GM21367 (cell line): ENCODE data around the gene AXL.
"Not testable (repeated sequence)": the region's sequence is repeated elsewhere in the genome, so short reads cannot be mapped to it uniquely, and the experiment has no call there.

Experiments
- ATAC-seq: cut with Tn5 transposase; IDR thresholded peaks from one replicate; pipeline ENCODE4 v1.9.1; 2021; ENCODE audit not compliant: unreplicated experiment

AXL gene

GRCh38 chr19:41206456-41206855, 12.6 kb upstream of the AXL start:
- no peak for ATAC-seq

- ATAC-seq, result no peak
These were observed 11.9 kb upstream of the AXL start for GRCh38 chr19:41206926-41207750.

- ATAC-seq, result no peak
These were observed 4.9 kb upstream of the AXL start for GRCh38 chr19:41214161-41214560.

- ATAC-seq, result no peak
These were observed 1.3 kb upstream of the AXL start for GRCh38 chr19:41217741-41218140.

GRCh38 chr19:41218249-41218614, 791 bp upstream of the AXL start:
- no peak for ATAC-seq

GRCh38 chr19:41219924-41220567, 1.0 kb downstream of the AXL start:
- no peak for ATAC-seq

- no peak for ATAC-seq
These were observed 1.8 kb downstream of the AXL start for GRCh38 chr19:41220811-41221210.

GRCh38 chr19:41221514-41222205, 2.6 kb downstream of the AXL start:
- ATAC-seq, result no peak

- no peak for ATAC-seq
These were observed 3.2 kb downstream of the AXL start for GRCh38 chr19:41222240-41222639.

- ATAC-seq, result no peak
These were observed 4.6 kb downstream of the AXL start for GRCh38 chr19:41223431-41224234.

GRCh38 chr19:41224632-41225031, 5.6 kb downstream of the AXL start:
- no peak for ATAC-seq

GRCh38 chr19:41225238-41226052, 6.4 kb downstream of the AXL start:
- no peak for ATAC-seq

- no peak for ATAC-seq
These were observed 7.2 kb downstream of the AXL start for GRCh38 chr19:41226053-41226873.

- no peak for ATAC-seq
These were observed 7.9 kb downstream of the AXL start for GRCh38 chr19:41226874-41227390.

GRCh38 chr19:41228486-41228885, 9.5 kb downstream of the AXL start:
- no peak for ATAC-seq

- not testable (repeated sequence) for ATAC-seq
These were observed 10.3 kb downstream of the AXL start for GRCh38 chr19:41229338-41229737.

- no peak for ATAC-seq
These were observed 11.2 kb downstream of the AXL start for GRCh38 chr19:41230067-41230857.

GRCh38 chr19:41232686-41233085, 13.7 kb downstream of the AXL start:
- no peak for ATAC-seq
